ENCODE data around the gene LRP1B.
A peak's percentile ranks its signal among the peaks of the same experiment; 100 is the strongest.

The LRP1B gene

DNA sequence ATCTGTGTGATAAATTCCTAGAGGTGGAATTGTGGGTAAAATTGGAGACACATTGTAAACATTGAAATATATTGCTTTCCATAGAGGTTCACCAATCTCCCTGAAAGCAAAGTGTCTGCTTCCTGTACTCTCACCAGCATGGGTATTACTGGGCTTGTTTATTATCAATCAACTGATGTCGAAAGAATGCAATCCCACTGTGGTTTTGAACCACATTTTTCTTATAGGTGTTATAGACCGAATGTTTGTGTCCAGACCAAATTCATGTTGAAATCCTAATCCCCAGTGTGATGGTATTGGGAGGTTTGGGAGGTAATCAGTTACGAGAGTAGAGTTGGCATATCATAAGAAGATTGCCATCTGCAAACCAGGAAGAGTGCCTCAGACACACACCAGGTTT is 1212.4 kb downstream of the LRP1B start:
- Mint-ChIP-seq H3K4me1 (no peaks in the 10 kb centered on the region), H3K9me3 (no peaks in the 10 kb centered on the region), H3K27me3 (ENCODE audit: low read depth) (no peaks in the 10 kb centered on the region), H3K36me3 (ENCODE audit: low read depth) (no peaks in the 10 kb centered on the region), H3K4me3 (no peak overlapping the region), H3K27ac (no peak overlapping the region)
- TF ChIP-seq, protein P1, sequence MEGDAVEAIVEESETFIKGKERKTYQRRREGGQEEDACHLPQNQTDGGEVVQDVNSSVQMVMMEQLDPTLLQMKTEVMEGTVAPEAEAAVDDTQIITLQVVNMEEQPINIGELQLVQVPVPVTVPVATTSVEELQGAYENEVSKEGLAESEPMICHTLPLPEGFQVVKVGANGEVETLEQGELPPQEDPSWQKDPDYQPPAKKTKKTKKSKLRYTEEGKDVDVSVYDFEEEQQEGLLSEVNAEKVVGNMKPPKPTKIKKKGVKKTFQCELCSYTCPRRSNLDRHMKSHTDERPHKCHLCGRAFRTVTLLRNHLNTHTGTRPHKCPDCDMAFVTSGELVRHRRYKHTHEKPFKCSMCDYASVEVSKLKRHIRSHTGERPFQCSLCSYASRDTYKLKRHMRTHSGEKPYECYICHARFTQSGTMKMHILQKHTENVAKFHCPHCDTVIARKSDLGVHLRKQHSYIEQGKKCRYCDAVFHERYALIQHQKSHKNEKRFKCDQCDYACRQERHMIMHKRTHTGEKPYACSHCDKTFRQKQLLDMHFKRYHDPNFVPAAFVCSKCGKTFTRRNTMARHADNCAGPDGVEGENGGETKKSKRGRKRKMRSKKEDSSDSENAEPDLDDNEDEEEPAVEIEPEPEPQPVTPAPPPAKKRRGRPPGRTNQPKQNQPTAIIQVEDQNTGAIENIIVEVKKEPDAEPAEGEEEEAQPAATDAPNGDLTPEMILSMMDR (IDR thresholded peaks at IDR 0.05; ENCODE audit: unreplicated experiment in 3 of 3) = no peak

GRCh38 chr2:140916410-140916809 is 1214.4 kb downstream of the LRP1B start:
- TF ChIP-seq, protein P1 (IDR thresholded peaks at IDR 0.05; ENCODE audit: unreplicated experiment in 3 of 3) = no peak
- no peaks in the 10 kb centered on the region for H3K4me1 Mint-ChIP-seq
- H3K27ac Mint-ChIP-seq = no peak overlapping the region
- H3K4me3 Mint-ChIP-seq = no peak overlapping the region
- H3K27me3 Mint-ChIP-seq (ENCODE audit: low read depth) = no peaks in the 10 kb centered on the region
- H3K36me3 Mint-ChIP-seq (ENCODE audit: low read depth) = no peaks in the 10 kb centered on the region
- no peaks in the 10 kb centered on the region for H3K9me3 Mint-ChIP-seq

DNA sequence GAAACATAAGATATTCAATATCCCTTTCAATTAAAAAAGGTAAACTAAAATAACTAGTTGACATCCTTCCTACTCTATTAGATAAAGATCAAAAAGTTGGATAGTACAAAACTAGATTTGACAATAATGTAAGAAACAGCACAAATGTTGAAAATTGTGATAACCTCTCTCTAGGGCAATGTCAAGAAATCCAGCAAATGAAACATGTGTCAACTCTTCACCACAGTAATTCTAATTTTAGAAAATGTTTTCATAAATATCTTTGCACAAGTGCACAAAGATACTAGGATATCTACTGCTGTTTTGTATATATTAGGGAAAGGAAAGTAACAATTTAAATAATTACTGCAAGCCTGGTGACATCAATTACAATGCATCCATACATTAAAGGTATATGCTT is 1220.1 kb downstream of the LRP1B start:
- no peaks in the 10 kb centered on the region for H3K9me3 Mint-ChIP-seq
- TF ChIP-seq, protein P1 (IDR thresholded peaks at IDR 0.05; ENCODE audit: unreplicated experiment in 3 of 3) = no peak
- H3K27me3 Mint-ChIP-seq (ENCODE audit: low read depth) = no peaks in the 10 kb centered on the region
- no peak overlapping the region for H3K27ac Mint-ChIP-seq
- no peaks in the 10 kb centered on the region for H3K36me3 Mint-ChIP-seq (ENCODE audit: low read depth)
- no peaks in the 10 kb centered on the region for H3K4me1 Mint-ChIP-seq
- no peak overlapping the region for H3K4me3 Mint-ChIP-seq

GRCh38 chr2:140905083-140905781 is 1225.6 kb downstream of the LRP1B start:
- H3K4me1 Mint-ChIP-seq = no peaks in the 10 kb centered on the region
- no peak overlapping the region for H3K4me3 Mint-ChIP-seq
- no peaks in the 10 kb centered on the region for H3K36me3 Mint-ChIP-seq (ENCODE audit: low read depth)
- no peaks in the 10 kb centered on the region for H3K9me3 Mint-ChIP-seq
- TF ChIP-seq, protein P1 (IDR thresholded peaks at IDR 0.05; ENCODE audit: unreplicated experiment in 3 of 3) = no peak
- H3K27me3 Mint-ChIP-seq (ENCODE audit: low read depth) = no peaks in the 10 kb centered on the region
- peak overlapping the region in 1 of 3 experiments; percentile 27 for H3K27ac Mint-ChIP-seq

DNA sequence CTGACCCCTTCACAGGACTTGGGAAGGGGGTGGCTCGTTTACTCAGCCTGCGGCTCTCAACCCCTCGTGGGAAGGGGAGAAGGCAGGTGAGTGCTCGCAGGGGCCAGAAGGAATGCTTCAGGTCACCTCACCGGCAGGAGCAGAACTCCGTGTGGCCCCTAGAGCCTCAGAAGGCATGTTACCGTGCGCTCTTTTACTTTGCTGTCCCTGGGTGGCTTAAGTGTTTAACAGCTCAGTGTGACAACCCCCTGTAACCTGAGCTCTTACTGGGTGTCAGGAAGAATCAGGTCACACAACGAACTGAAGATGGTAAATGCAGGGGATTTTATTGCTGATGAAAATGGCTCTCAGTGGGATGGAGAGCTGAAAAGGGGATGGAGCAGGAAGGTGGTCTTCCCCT is 1235.4 kb downstream of the LRP1B start:
- Mint-ChIP-seq H3K9me3 (peaks cover 3% of the 10 kb centered on the region), H3K4me1 (peaks cover 6% of the 10 kb centered on the region), H3K4me3 (no peak overlapping the region), H3K27me3 (ENCODE audit: low read depth) (no peaks in the 10 kb centered on the region), H3K36me3 (ENCODE audit: low read depth) (peaks cover 8% of the 10 kb centered on the region), H3K27ac (no peak overlapping the region)
- TF ChIP-seq, protein P1 (IDR thresholded peaks at IDR 0.05; ENCODE audit: unreplicated experiment in 3 of 3) = no peak

GRCh38 chr2:140893685-140894084 is 1237.1 kb downstream of the LRP1B start:
- H3K27me3 Mint-ChIP-seq (ENCODE audit: low read depth) = no peaks in the 10 kb centered on the region
- peaks cover 3% of the 10 kb centered on the region for H3K9me3 Mint-ChIP-seq
- H3K4me3 Mint-ChIP-seq = no peak overlapping the region
- no peak overlapping the region for H3K27ac Mint-ChIP-seq
- peaks cover 6% of the 10 kb centered on the region for H3K4me1 Mint-ChIP-seq
- TF ChIP-seq, protein P1 (IDR thresholded peaks at IDR 0.05; ENCODE audit: unreplicated experiment in 3 of 3) = no peak
- H3K36me3 Mint-ChIP-seq (ENCODE audit: low read depth) = peaks cover 8% of the 10 kb centered on the region

Data from nephron (organoid).